HG03139 (cell line): ENCODE measurements around the gene OSBPL6.
"Not testable (repeated sequence)": the region's sequence is repeated elsewhere in the genome, so short reads cannot be mapped to it uniquely, and the experiment has no call there.

Experiments
- ATAC-seq: cut with Tn5 transposase; IDR thresholded peaks from one replicate; pipeline ENCODE4 v1.9.1; 2021; ENCODE audit not compliant: unreplicated experiment

Gene OSBPL6

DNA sequence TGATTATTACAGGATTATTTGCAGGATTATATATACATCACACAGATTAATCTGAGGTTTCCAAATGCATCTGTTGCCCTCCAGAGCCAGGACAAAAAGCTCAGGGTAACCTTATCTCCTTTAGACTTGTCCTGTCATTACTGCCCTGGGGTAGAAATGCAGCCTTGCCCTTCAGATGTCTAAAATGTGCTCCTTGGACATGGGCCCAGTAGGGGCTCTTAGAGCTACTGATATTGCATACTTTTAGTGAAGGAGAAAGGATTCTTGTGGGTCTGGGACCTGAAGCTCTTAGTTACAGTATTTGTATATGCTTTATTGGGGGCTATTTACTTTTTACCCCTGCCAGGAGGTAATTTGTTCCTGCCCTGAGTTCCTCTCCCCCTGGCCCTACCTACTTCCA lies 200.5 kb downstream of the OSBPL6 start:
- no peak for ATAC-seq

DNA sequence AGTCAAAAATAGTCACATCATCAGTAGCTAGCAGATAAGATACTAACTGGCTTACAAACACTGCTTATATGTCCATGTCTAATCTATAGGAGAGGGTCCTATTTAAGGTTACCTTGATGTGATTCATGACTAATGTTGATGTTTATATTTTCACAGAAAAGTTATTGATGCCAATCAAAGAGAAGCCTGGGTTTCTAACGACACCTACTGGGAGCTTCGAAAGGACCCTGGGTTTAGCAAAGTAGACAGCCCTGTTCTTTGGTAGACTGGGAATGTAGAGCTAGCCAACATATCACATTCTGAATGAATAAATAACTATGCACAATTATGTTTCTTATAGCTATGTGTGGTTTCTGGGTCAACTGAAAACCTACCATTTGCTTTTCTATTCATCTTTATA lies 201.0 kb downstream of the OSBPL6 start:
- ATAC-seq = no peak

DNA sequence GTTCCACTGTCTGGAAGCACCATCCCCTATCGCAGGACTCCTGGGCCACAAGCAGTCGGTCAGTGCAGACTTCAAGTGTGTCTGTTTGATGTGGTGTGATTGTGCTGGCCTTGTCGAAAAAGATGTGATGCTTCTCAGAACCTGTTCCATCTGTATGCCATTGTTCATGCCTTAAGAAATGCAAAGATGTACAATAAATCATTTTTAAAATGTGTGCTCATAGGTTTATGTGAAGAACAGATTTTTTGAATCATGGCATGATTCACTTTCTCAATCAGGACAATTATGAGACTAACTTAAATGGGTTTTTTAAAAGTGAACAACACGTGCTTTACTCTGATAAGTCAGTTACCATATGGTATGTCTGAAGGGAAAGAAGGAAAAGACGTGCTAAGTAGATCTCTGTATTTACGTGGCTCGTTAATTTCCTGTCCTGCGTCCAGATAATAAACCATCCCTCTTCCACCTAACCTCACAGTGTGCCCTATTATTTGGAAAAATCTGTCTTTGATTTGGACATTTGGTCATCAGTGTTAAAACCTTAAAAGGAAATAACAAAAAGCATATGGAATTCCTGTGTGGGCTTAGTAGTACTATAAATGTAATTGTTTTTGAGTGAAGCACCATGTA lies 201.7 kb downstream of the OSBPL6 start:
- ATAC-seq = no peak

DNA sequence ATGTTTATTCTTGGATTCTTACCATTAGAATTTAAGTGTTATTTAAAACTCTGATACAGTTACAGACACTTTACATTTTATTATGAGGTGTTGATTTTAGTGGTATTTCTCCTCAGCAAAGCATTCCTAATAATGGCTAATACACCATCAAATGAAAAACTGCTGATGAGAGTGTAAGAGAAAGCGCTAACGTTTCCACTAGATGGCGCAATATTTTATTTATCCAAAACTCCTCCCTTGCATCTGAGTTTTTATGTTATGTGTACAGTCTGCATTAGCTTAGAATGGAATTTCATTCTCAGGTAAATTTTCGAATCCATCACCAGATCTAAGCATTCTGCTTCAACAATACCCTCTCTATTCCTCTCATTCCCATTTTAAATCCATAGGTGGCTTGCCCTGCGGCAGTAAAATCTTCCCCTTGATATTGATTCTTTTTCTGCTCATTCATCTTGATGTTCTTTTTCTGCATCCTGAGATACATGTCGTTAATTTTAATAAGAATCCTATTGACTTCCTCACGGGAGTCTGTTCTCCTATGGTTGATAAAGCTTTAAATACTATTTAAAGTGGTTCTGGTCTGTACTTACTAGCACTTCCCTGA lies 202.8 kb downstream of the OSBPL6 start:
- ATAC-seq = peak; percentile 84

DNA sequence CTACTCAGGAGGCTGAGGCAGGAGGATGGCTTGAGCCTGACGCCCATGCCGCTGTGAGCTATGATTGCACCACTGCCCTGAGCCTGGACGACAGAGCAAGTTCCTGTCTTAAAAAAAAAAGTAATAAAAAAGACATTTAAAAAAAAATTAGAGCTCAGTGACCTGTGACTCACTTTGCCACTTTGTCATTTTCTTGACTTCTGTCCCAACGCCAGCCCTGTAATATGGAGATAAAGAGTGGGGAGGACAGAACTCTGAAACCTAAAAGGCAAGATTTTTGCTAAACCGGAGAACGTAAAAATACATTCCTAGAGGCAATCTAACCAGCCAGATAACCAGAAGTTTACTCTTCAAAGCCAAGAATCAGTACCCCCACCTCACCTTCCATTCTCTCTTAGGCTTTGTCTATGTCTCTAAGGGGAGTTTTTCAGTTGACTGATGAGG lies 207.7 kb downstream of the OSBPL6 start:
- no peak for ATAC-seq

DNA sequence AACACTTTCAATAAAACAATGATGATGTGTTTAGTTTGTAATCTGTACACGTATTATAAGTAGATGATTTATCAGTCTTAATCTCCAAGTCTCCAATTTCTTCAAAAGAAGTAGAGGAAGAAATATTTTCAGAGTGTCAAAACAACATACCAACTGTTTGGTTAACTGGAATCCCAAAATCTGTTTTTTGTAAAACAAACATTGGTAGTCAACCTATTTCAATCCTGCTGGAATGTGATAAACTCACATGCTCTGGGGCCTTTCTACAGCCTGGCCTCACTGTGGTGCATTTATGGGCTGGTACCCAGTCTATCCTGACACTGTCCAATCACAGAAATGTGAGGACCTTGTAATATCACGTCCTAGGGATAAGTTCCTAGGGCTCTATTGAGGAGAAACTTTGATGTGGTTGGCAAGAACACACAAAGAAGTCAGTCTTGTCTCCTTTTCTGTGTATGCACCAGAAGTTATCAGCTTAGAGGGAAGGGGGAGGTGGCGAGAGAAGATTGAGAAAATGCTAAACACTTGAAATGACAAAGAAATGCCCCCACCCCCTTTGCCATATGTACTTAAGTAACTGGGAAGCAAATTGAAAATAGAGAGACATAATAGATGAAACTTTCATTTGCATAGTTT lies 209.5 kb downstream of the OSBPL6 start:
- peak; percentile 34 for ATAC-seq

DNA sequence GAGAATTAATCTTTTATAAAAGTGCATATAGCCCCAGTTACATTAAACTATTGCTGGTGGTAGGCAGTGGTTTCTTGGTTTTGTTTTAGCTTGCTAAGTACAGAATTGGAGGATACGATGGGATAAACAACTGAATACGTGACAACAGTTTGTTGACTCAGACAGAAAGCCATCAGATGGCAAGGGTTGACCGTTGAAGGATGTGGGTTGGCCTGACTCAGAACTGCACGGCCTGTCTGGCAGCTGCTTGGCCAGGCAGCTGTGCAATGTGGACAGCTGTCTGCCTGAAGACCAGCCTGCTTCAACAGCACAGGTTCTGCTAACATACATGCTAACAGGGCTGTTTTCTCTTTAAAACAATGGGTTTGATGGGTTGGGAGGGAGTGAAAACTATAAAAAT lies 210.1 kb downstream of the OSBPL6 start:
- peak; percentile 100 for ATAC-seq

DNA sequence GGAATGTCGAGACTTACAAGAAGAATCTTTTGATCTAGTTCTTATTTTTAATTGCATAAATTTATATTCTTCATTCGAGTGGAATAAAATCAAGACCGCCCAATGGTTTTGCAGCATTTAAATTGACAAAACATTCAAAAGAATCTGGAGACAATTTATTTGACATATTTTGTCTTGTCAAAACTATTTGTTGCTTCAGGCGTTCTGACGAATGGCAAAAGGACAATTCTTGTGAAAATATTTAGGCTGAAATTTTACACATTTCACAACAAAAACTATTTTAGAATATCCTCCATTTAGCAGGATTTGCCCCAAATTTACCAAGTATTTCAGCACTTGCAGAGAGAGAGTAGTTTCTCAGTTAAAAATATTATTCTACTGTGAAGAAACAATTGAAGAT lies 214.9 kb downstream of the OSBPL6 start:
- no peak for ATAC-seq

DNA sequence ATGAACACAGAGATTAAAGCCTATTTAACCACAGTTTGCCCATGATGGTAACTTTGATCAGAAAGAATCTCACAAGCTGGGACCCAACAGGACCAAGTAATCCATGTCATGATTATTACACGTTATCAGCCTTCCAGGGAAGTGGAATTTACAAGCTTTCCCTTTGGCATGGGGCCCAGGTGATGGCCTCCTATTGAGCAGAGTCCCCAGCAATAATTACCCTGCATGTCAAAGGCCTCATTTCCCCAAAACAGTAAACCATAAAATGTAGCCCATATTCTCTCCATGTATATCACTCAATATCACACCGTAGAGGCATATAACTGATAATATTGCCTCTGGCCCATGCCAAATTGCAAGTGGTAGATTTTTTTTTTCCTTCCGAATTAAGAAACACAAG lies 217.7 kb downstream of the OSBPL6 start:
- ATAC-seq = no peak

DNA sequence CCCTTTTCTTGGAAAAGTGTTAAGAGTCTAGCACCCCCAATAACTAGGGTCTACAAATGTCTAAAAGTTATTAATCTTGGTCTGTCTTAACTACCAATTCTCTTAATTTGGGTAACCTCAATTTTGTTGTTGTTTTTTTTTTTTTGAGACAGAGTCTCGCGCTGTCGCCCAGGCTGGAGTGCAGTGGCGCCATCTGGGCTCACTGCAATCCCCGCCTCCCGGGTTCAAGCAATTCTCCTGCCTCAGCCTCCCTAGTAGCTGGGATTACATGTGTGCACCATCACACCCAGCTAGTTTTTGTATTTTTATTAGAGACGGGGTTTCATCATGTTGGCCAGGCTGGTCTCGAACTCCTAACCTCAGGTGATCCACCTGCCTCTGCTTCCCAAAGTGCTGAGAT lies 218.1 kb downstream of the OSBPL6 start:
- not testable (repeated sequence) for ATAC-seq

DNA sequence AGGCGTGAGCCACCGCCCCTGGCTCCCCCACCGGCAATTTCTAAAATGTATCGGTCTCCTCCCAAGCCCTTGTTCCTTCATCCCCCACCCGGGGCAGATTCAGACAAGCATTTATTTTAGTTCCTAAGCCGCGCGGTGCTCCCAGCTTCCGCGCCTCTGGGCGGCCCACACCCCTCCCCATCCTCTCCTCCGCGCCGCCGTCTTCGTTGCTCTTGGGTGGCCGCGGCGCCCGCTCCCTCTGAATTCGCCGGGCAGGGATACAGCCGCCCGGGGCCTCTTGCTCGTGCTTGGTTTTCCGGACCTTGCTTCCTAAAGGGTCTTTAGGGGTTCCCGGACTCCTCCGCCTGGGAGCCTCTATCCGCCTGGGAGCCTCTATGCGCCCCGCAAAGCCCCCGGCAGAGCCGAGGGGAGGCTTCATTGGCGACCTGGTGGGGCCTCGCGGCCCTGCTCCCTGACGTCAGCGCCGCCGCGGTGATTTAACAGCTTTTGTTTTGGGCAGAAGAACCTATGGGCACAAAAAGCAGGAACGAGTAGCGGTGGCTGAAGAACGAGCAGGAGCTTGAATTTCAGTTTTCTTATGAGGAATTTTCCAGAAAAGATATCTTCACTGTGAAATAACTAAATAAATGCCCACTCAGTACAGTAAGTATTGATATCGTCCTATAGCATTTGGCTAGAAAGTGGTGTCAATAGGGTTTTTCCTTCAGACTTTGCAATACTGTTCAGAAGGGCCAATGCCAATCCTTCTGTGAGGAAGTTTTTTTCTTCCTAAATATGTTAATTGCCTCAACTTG lies 219.4 kb downstream of the OSBPL6 start:
- ATAC-seq = peak; percentile 65

DNA sequence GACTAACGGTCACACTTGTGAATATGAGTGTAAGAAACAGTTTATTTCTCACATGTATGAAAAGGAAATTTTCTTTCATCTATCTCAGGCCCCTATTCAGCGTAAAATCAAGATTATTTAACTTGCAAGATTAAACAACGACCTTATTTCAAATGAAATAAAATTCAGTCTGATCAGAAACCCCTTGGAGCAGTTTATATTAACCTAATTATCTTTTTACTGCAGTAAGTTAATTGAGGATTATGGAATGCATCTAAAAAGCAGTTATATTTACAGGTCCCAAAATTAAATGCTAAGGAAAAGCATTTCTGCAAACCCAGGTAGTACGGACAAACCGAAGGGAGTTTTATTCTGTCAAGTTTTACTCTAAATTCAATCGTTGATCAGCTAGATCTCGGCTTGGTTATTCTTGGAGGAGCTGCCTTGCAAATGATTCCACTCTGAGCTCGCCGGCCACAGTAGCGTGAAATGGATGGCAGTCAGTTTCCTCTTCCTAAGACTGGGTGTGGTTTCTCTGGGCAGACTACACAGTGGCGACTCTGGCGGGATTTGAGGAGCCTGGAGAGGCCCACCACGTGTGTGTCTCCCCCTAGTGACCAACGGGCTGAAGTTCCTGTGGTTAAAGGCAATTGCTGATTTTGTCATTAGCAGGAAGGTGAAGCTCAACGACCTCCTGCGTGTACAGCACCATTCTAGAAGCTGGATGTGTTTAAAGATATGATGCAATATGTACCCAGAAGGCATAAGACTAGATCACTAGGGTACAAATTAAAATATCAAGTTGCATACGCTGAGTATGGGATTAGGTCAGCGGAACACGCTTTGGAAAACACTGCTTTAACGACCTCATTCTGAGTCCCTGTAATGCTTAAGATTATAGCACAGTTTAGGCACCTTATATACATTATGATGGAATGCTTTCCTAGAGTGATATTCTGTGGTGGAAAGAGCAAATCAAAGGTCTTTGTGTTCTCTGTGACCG lies 220.2 kb downstream of the OSBPL6 start:
- peak; percentile 80 for ATAC-seq

DNA sequence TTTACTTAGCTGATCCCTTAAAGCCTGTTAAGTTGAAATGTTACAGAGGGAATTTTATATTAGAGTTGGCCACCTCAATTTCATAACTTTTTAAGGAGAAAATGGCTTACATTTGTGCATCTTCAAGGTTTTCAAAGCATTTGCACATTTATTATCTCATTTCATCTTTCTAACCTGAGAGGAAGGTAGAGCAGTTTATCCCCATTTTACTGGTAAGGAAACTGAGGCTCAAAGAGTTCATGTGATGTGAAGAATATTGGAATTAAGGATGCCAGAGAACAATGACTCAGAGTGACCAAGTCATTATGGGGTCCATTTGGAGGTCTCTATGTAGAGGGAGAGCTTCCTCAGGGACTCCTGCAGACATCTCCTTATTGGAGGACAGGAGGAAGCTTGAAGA lies 221.7 kb downstream of the OSBPL6 start:
- no peak for ATAC-seq

DNA sequence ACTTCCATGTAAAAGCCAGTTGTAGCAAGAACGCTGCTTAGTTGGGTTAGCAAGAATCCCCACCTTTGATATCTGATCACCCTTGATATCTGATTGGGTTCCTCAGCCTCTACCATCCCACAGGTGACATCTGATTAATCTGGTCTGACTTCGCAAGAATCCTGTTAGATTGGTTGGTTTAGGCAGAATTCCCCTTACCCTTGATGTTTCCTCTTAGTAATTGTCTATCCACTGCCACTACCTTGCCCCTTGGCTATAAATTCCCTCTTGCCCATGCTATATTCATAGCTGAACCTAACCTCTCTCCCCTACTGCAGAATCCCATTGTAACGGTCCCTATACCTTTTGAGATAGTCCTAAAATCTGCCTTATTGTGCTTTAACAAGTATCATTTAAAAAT lies 223.6 kb downstream of the OSBPL6 start:
- ATAC-seq = no peak

DNA sequence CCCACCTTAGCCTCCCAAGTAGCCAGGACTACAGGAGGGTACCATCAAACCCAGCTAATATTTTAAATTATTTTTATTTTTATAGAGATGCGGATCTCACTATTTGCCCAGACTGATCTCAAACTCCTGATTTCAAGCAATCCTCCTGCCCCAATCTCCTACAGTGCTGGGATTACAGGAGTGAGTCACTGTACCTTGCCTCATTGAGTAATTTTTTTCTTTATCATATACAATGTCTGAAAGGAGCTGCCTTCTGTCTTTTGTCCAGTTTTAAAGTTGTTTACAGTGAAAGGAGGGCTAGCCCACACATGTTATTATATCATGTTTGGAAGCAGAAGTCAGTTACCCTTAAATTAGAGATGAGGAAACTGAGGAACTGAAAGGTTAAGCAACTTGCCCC lies 224.1 kb downstream of the OSBPL6 start:
- no peak for ATAC-seq

DNA sequence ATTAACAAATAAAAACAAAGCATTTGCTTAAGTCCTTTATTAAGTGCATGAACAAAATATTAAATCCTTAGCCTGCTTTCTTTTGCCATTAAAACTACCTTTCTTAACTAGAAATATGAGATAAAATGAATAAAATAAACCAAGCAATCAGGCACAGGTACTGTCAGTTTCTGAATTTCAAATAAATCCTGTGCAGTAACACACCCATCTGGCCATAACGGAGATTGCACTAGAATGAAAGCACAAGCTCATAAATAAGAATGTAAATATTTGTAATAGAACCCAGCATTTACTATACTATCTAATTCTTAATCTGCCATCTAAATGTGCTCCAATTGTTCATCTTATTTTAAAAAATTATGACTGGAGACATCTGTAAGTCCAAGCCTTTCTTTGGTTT lies 224.8 kb downstream of the OSBPL6 start:
- ATAC-seq = no peak

DNA sequence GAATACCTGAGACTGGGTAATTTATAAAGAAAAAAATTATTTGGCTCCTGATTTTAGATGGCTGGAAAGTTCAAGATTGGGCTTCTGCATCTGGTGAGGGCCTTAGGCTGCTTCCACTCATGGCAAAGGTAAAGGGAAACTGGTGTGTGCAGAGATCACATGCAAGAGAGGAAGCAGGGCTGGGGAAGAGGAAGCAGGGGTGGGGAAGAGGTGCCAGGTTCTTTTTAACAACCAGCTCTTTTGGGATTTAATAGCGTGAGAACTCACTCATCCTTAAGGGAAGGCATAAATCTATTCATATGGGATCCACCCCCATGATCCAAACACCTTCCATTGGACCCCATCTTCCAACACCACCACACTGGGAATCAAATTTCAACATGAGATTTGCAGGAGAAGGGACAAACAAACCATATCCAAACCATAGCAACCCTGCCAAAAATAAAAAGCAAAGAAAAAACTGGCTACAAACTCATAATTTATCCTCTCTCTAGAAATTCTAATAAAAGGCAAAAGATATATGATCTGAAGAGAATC lies 226.2 kb downstream of the OSBPL6 start:
- ATAC-seq = no peak

DNA sequence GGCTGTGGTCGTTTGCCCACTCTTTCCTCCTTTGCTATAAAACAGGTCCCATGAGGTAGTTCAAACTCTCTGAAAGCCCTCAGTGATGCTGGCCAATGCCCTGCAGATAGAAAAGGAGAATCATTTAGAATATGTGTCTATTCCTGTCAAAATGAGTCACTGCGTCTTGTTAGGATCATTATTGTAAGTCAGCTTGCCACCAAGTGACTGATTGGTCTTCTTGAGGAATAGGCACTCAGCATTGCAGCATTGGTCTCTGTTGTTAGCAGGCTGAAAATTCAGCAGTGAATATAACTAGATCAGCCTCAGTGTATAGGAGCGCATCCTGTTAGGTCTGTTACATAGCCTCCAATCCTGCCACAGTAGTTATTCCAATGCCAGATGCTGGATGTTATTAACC lies 227.8 kb downstream of the OSBPL6 start:
- ATAC-seq = no peak

DNA sequence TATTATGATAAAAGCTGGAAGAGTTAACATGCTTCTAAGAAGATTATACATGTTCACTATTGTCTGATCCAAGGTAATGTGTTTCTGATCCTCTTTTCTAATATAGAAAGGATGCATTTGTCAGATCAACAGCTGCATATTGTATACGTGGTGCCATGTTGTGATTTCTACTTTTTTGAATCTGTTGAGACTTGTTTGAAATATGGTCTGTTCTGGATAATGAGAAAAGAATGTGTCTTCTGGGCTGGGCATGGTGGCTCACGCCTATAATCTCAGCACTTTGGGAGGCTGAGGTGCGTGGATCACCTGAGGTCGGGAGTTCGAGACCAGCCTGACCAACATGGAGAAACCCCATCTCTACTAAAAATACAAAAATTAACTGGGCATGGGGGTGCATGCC lies 229.4 kb downstream of the OSBPL6 start:
- not testable (repeated sequence) for ATAC-seq

DNA sequence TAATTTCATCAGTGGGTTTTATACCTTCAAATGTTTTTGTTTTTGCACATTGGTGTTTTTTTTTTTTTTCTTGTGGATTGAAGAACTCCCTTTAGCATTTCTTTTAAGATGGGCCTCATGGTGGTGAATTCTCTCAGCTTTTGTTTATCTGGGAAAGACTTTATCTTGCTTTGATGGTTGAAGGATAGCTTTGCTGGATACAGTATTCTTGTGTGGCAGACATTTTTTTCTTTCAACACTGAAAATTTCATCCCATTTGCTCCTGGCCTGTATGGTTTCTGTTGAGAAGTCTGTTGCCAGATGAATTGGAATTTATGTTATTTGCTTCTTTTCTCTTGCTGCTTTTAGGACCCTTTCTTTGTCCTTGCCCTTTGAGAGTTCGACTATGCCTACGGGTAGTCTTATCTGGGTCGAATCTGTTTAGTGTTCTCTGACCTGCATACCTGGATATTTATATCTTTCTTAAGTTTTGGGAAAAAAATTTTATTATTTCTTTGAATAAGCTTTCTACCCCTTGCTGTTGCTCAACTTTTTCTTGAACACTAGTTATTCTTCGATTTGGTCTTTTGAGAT lies 231.0 kb downstream of the OSBPL6 start:
- ATAC-seq = no peak
